IMR-90 (cell line): Measurements from ENCODE around the gene TDP2. TPM values are rescaled to one million over a fixed set of nuclear protein-coding genes. Genes with fewer than 3 reads are reported as not detected.

Experiments
- ATAC-seq: fragments of 200-7000 bp; cut with Tn5 transposase; 2 replicates; pipeline ENCODE4 v1.9.1; 2020; ENCODE audit warnings: low read depth, mild to moderate bottlenecking, moderate library complexity
- BruUV-seq: library from RNA; stranded (reverse); fragments of 400-500 nt; replicated peaks from 2 replicates; lab custom pipeline; 2021; lab: Mats Ljungman, UMichigan
- CTCF ChIA-PET: fragments of 300-600 bp; formaldehyde crosslinking; extraction: SDS; loops from one replicate; lab custom pipeline; 2021; ENCODE audit warnings: antibody characterized with exemption; lab: Yijun Ruan, JAX
- POLR2A ChIA-PET: fragments of 300-600 bp; sonication (Branson Sonifier 250); formaldehyde crosslinking; loops from one replicate; lab custom pipeline; 2022; ENCODE audit warnings: antibody characterized with exemption; ENCODE audit not compliant: unreplicated experiment; lab: Charles Lee
- DNase-seq: peaks from one replicate; pipeline ENCODE4 v3.0.0; 2013
- H2AFZ ChIP-seq: replicated peaks from 2 replicates; pipeline ENCODE3; 2013; ENCODE audit warnings: low read length, mild to moderate bottlenecking; ENCODE audit not compliant: poor library complexity
- H2AK5ac ChIP-seq: 2 replicates; pipeline ENCODE4 v1.6.1; 2013; ENCODE audit warnings: low read depth, low read length, inconsistent platforms
- H2AK9ac ChIP-seq: replicated peaks from 2 replicates; pipeline ENCODE3; 2013; ENCODE audit warnings: mild to moderate bottlenecking, low read depth, low read length, moderate library complexity; ENCODE audit not compliant: poor library complexity
- H2BK120ac ChIP-seq: 2 replicates; pipeline ENCODE4 v1.6.1; 2013; ENCODE audit warnings: low read depth, low read length, inconsistent platforms
- H2BK15ac ChIP-seq: 3 replicates; pipeline ENCODE4 v1.6.1; 2013; ENCODE audit warnings: low read depth, low read length, inconsistent platforms
- H2BK20ac ChIP-seq: 2 replicates; pipeline ENCODE4 v1.6.1; 2013; ENCODE audit warnings: low read depth, mild to moderate bottlenecking, inconsistent platforms, low read length, moderate library complexity
- H2BK5ac ChIP-seq: 2 replicates; pipeline ENCODE4 v1.6.1; 2013; ENCODE audit warnings: mild to moderate bottlenecking, low read depth, low read length, inconsistent platforms; ENCODE audit not compliant: poor library complexity, severe bottlenecking
- H3K14ac ChIP-seq: replicated peaks from 2 replicates; pipeline ENCODE4 v1.6.1; 2013; ENCODE audit warnings: low read depth, low read length, inconsistent platforms
- H3K18ac ChIP-seq: 2 replicates; pipeline ENCODE4 v1.6.1; 2013; ENCODE audit warnings: low read depth, low read length, control low read depth
- H3K23ac ChIP-seq: 2 replicates; pipeline ENCODE4 v1.6.1; 2013; ENCODE audit warnings: low read depth, low read length, inconsistent platforms
- H3K27ac ChIP-seq: 2 replicates; pipeline ENCODE4 v1.5.1; 2013; ENCODE audit warnings: mild to moderate bottlenecking, control low read depth, low read length; ENCODE audit not compliant: insufficient read depth
- H3K27me3 ChIP-seq: 2 replicates; pipeline ENCODE4 v1.6.1; 2013; ENCODE audit warnings: low read length; ENCODE audit not compliant: control insufficient read depth, insufficient read depth
- H3K36me3 ChIP-seq: 2 replicates; pipeline ENCODE4 v1.6.1; 2013; ENCODE audit warnings: low read length, mixed read lengths; ENCODE audit not compliant: control insufficient read depth, insufficient read depth
- H3K4ac ChIP-seq: 2 replicates; pipeline ENCODE4 v1.6.1; 2013; ENCODE audit warnings: low read depth, low read length, inconsistent platforms
- H3K4me1 ChIP-seq: 2 replicates; pipeline ENCODE4 v1.6.1; 2013; ENCODE audit warnings: low read length, mixed read lengths; ENCODE audit not compliant: control insufficient read depth, insufficient read depth
- H3K4me2 ChIP-seq: 2 replicates; pipeline ENCODE4 v1.6.1; 2013; ENCODE audit warnings: low read depth, mild to moderate bottlenecking, control low read depth, low read length, moderate library complexity
- H3K4me3 ChIP-seq: 2 replicates; pipeline ENCODE4 v1.5.1; 2013; ENCODE audit warnings: low read depth, mild to moderate bottlenecking, control low read depth, low read length, moderate library complexity; ENCODE audit not compliant: insufficient read depth
- H3K56ac ChIP-seq: 2 replicates; pipeline ENCODE4 v1.6.1; 2013; ENCODE audit warnings: low read length, inconsistent platforms; ENCODE audit not compliant: insufficient read depth; ENCODE audit errors: extremely low read depth
- H3K79me1 ChIP-seq, 2 experiments: 2 replicates each; pipeline ENCODE4 v1.6.1; 2013; ENCODE audit warnings: low read length in 2 of 2, inconsistent platforms in 1 of 2, low read depth in 1 of 2
- H3K9ac ChIP-seq: 2 replicates; pipeline ENCODE4 v1.6.1; 2013; ENCODE audit warnings: low read depth, low read length, control low read depth
- H3K9me1 ChIP-seq: 2 replicates; pipeline ENCODE4 v1.6.1; 2013; ENCODE audit warnings: low read length, inconsistent platforms; ENCODE audit not compliant: insufficient read depth
- H3K9me3 ChIP-seq: 2 replicates; pipeline ENCODE4 v1.6.1; 2013; ENCODE audit warnings: low read length; ENCODE audit not compliant: control insufficient read depth, insufficient read depth
- H4K20me1 ChIP-seq: 2 replicates; pipeline ENCODE4 v1.6.1; 2013; ENCODE audit warnings: low read length, inconsistent platforms; ENCODE audit not compliant: insufficient read depth
- H4K5ac ChIP-seq: 2 replicates; pipeline ENCODE4 v1.6.1; 2013; ENCODE audit warnings: mild to moderate bottlenecking, low read depth, low read length, control low read depth
- H4K8ac ChIP-seq, 2 experiments: 2 replicates each; pipeline ENCODE4 v1.6.1; 2013; ENCODE audit warnings: low read depth in 2 of 2, low read length in 2 of 2, control low read depth in 1 of 2, inconsistent platforms in 1 of 2
- H4K91ac ChIP-seq: 2 replicates; pipeline ENCODE4 v1.6.1; 2013; ENCODE audit warnings: low read depth, low read length, inconsistent platforms; ENCODE audit not compliant: insufficient read depth
- BHLHE40 ChIP-seq: fragments of 150-350 bp; IDR thresholded peaks from 2 replicates; pipeline ENCODE4 v1.6.1; 2016; ENCODE audit warnings: mild to moderate bottlenecking, low read depth, low read length
- CHD1 ChIP-seq: IDR thresholded peaks from 2 replicates; pipeline ENCODE4 v1.6.1; 2012; ENCODE audit warnings: low read depth, low read length, improper control_type of control experiment
- CTCF ChIP-seq: conservative IDR thresholded peaks from 2 replicates; pipeline ENCODE4 v1.5.1; 2012; ENCODE audit warnings: mild to moderate bottlenecking, low read depth, low read length, improper control_type of control experiment
- ELK1 ChIP-seq: fragments of 150-350 bp; IDR thresholded peaks from 2 replicates; pipeline ENCODE4 v1.6.1; 2016; ENCODE audit warnings: low read depth, mild to moderate bottlenecking, low read length, moderate library complexity, borderline replicate concordance
- FOS ChIP-seq: fragments of 150-350 bp; IDR thresholded peaks from 2 replicates; pipeline ENCODE4 v1.6.1; 2016; ENCODE audit warnings: low read depth, low read length
- MAZ ChIP-seq: IDR thresholded peaks from 2 replicates; pipeline ENCODE4 v1.6.1; 2012; ENCODE audit warnings: low read depth, mild to moderate bottlenecking, low read length, improper control_type of control experiment, moderate library complexity, borderline replicate concordance
- MXI1 ChIP-seq: IDR thresholded peaks from 2 replicates; pipeline ENCODE4 v1.6.1; 2012; ENCODE audit warnings: low read depth, mild to moderate bottlenecking, low read length, moderate library complexity, borderline replicate concordance
- POLR2A ChIP-seq: IDR thresholded peaks from 2 replicates; pipeline ENCODE4 v1.6.1; 2012; ENCODE audit warnings: mild to moderate bottlenecking, low read depth, low read length
- RAD21 ChIP-seq: IDR thresholded peaks from 2 replicates; pipeline ENCODE4 v1.6.1; 2012; ENCODE audit warnings: low read length, improper control_type of control experiment
- RCOR1 ChIP-seq: IDR thresholded peaks from 2 replicates; pipeline ENCODE4 v1.6.1; 2012; ENCODE audit warnings: mild to moderate bottlenecking, low read length, improper control_type of control experiment; ENCODE audit not compliant: insufficient replicate concordance
- RFX5 ChIP-seq: IDR thresholded peaks from 2 replicates; pipeline ENCODE4 v1.8.0; 2012; ENCODE audit warnings: low read depth, mild to moderate bottlenecking, low read length, moderate library complexity
- USF2 ChIP-seq: fragments of 150-350 bp; IDR thresholded peaks from 2 replicates; pipeline ENCODE4 v1.6.1; 2017; ENCODE audit warnings: mild to moderate bottlenecking, antibody characterized with exemption, low read length, low read depth
- WGBS, 2 experiments: methylation state at CpG; one replicate each; pipeline versions ENCODE4 v1.1.5 to v1.1.7; 2013; ENCODE audit warnings: missing lambda C conversion rate in 2 of 2; ENCODE audit not compliant: insufficient read length in 1 of 2; ENCODE audit errors: extremely low coverage in 2 of 2; 5-methylcytosine and 5-hydroxymethylcytosine counted together
- dilution Hi-C: fragments of 300-500 bp; cut with HindIII; formaldehyde crosslinking; loops from one replicate; pipeline ENCODE4 v1.14.3; 2018; ENCODE audit warnings: low sequenced_read_pairs; ENCODE audit not compliant: unreplicated experiment
- in situ Hi-C: fragments of 300-500 bp; cut with MboI; formaldehyde crosslinking; loops from 3 replicates; pipeline ENCODE4 v1.14.3; 2019; ENCODE audit warnings: low sequenced_read_pairs, inconsistent platforms, mixed read lengths
- intact Hi-C: fragments of 100-400 bp; cut with micrococcal nuclease; formaldehyde crosslinking; loops from 2 replicates; pipeline ENCODE4 v1.10.0; 2022
- polyA plus RNA-seq, 3 experiments: library from polyadenylated mRNA; depleted of rRNA; stranded (reverse); fragments of >200 nt; gene quantifications; 2 replicates each; pipeline ENCODE4 v1.2.3, GENCODE V29; 2012; ENCODE audit warnings: low replicate concordance in 1 of 3
- total RNA-seq: library from RNA; depleted of rRNA; stranded (reverse); fragments of >200 nt; gene quantifications from 2 replicates; pipeline ENCODE4 v1.2.3, GENCODE V29; 2012

The TDP2 gene
- total and polyA plus RNA-seq, 2 of the 4 experiments (the other 2 are of a cell fraction), result 13.6 to 22.8 TPM

- CTCF ChIA-PET, result interaction anchor here (0.6 kb wide), 1 partner anchor 74 kb away, joined by 3 read pairs; no protein-coding TSS in a partner anchor
- Histone ChIP-seq H3K56ac (no peak overlapping the region), H2BK120ac (no peak overlapping the region), H2BK20ac (no peak overlapping the region), H2BK5ac (no peak overlapping the region), H3K9ac (no peak overlapping the region), H4K8ac (no peak overlapping the region), H3K36me3 (no peaks in the 10 kb centered on the region), H2BK15ac (no peak overlapping the region), H4K91ac (no peak overlapping the region), H3K9me1 (no peaks in the 10 kb centered on the region), H2AFZ (no peak overlapping the region), H3K9me3 (no peaks in the 10 kb centered on the region), H3K79me1 (no peaks in the 10 kb centered on the region), H3K18ac (no peak overlapping the region), H3K14ac (no peak overlapping the region), H3K4me1 (no peaks in the 10 kb centered on the region), H4K5ac (no peak overlapping the region), H3K4me3 (no peak overlapping the region), H4K20me1 (no peaks in the 10 kb centered on the region), H2AK5ac (no peak overlapping the region), H3K4me2 (no peak overlapping the region), H3K4ac (no peak overlapping the region), H3K27me3 (no peaks in the 10 kb centered on the region), H2AK9ac (no peak overlapping the region), H3K27ac (no peak overlapping the region), H3K23ac (no peak overlapping the region)
- dilution Hi-C loops, result no loop called here
- intact Hi-C loops, result loop anchor here (10.0 kb wide), 1 partner anchor 408 kb away; no protein-coding TSS in a partner anchor
- in situ Hi-C loops, result loop anchor here (10.0 kb wide), 1 partner anchor 258 kb away; no protein-coding TSS in a partner anchor
- DNase-seq (no peak), ATAC-seq (peak; percentile 81)
- BruUV-seq, result no TSS peak
- TF ChIP-seq MAZ (no peak), BHLHE40 (no peak), RAD21 (no peak), ELK1 (no peak), FOS (no peak), CTCF (no peak), RFX5 (no peak), POLR2A (no peak), RCOR1 (no peak), CHD1 (no peak), USF2 (no peak), MXI1 (no peak)
- WGBS, 2 experiments, result no CpG with 5 or more reads among the region's 2 CpGs
- POLR2A ChIA-PET, result no interaction called here
Measured at GRCh38 chr6:24692848-24693592, 26.3 kb upstream of the TDP2 start.
